GM18526 (cell line): ENCODE measurements around the gene PHF21B.

Experiments
- POLR2A ChIP-seq: IDR thresholded peaks from 3 replicates; pipeline ENCODE4 v1.6.1; 2011; ENCODE audit not compliant: insufficient read length; ENCODE audit errors: extremely low read depth

The PHF21B gene

GRCh38 chr22:44927463-44928135 lies 82.2 kb downstream of the PHF21B start:
- TF ChIP-seq POLR2A = no peak

- TF ChIP-seq POLR2A = no peak
These were observed 83.1 kb downstream of the PHF21B start for GRCh38 chr22:44926491-44927415.

- no peak for TF ChIP-seq POLR2A
These were observed 83.7 kb downstream of the PHF21B start for GRCh38 chr22:44926124-44926475.

- no peak for TF ChIP-seq POLR2A
These were observed 84.2 kb downstream of the PHF21B start for GRCh38 chr22:44925465-44926123.

- TF ChIP-seq POLR2A = no peak
These were observed 85.1 kb downstream of the PHF21B start for GRCh38 chr22:44924710-44925109.

DNA sequence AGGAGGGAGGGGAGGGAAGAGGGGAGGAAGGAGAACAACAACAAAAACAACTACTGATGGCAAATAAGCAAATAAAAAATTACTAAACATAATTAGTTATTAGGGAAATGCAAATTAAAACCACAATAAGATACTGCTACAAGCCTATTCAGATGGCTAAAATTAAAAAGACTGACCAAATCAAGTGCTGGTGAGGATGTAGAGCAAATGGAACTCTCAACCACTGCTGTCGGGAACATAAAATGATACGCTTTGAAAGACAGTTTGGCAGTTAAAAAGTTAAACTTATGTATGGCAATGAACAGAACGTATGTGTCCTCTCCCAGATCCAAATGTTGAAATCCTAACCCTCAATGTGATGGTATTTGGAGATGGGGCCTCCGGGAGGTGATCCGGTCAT lies 85.7 kb downstream of the PHF21B start:
- no peak for TF ChIP-seq POLR2A

- TF ChIP-seq POLR2A = no peak
These were observed 89.6 kb downstream of the PHF21B start for GRCh38 chr22:44920183-44920582.

DNA sequence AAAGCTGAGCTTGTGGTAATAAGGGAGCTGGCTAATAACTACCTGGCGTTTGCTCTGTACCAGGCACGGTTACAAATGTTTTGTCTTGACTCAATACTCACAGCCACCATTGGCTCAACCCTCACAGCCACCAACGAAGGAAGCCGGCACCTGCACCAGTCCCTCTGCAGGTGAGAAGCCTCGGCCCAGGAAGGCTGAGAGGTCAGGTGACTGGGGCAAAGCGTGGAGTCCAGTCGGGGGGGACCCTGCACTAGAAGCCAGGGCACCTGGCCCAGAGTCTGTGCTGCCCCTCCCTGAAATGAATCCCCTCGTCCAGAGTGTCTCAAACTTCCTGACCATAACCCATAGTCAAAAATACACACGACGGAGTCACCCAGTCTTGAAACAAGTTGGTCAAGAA lies 90.1 kb downstream of the PHF21B start:
- TF ChIP-seq POLR2A = no peak

DNA sequence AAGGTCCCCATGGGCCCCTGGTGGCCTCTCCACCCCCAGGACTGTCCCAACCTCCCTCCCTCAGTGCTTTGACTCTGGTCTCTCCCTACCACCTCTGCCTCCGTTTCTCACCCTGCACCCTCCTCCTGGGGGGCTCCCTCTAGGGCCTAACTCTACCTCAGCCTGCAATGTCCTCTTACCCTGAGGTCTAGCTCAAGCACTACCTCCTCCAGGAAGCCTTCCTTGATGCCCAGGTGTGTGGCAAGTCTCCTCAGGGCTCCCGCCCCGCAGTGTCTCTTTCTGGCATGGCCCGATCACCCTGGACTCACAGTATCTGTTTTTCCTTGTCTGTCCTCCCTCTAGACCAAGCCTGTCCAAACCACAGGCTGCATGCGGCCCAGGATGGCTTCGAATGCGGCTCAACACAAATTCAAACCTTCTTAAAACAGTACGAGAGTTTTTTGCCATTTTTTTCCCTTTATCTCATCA lies 90.8 kb downstream of the PHF21B start:
- no peak for TF ChIP-seq POLR2A

DNA sequence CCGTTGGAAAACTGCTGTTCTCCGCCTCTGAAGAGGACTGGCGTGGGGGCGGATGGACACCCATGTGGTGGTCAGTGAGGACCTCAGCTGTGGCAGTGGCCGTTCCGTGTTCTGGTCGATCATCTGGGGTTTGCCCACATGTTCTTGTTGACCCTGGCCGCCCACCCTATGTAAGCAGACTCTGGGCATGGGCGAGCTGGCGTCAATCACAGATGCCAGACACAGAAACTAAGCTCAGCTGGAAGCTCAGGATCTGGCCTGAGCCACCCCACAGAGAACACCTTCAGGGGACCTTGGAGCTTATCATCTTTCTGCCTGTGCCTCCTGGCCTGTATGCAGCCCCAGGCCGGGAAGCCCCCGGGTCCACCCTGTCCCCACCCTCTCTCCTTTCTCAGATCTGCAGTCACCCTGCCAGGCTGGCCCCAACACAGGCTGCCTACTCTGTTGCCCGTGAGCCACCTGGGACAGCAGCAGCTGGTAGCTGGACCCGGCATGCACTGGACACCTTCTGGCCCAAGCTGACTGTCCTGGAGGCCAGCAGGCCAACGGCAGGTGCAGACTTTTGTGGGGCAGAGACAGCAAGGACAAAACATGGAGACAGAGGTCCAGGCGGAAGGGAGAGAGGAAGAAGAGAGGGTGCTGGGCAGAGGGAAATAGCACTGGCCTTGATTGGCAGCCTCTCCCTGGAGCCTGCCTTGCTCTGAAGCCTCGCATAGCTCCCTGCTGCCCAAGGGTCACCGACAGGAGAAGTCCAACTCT lies 91.5 kb downstream of the PHF21B start:
- TF ChIP-seq POLR2A = no peak

GRCh38 chr22:44917372-44918165 lies 92.2 kb downstream of the PHF21B start:
- TF ChIP-seq POLR2A = no peak

DNA sequence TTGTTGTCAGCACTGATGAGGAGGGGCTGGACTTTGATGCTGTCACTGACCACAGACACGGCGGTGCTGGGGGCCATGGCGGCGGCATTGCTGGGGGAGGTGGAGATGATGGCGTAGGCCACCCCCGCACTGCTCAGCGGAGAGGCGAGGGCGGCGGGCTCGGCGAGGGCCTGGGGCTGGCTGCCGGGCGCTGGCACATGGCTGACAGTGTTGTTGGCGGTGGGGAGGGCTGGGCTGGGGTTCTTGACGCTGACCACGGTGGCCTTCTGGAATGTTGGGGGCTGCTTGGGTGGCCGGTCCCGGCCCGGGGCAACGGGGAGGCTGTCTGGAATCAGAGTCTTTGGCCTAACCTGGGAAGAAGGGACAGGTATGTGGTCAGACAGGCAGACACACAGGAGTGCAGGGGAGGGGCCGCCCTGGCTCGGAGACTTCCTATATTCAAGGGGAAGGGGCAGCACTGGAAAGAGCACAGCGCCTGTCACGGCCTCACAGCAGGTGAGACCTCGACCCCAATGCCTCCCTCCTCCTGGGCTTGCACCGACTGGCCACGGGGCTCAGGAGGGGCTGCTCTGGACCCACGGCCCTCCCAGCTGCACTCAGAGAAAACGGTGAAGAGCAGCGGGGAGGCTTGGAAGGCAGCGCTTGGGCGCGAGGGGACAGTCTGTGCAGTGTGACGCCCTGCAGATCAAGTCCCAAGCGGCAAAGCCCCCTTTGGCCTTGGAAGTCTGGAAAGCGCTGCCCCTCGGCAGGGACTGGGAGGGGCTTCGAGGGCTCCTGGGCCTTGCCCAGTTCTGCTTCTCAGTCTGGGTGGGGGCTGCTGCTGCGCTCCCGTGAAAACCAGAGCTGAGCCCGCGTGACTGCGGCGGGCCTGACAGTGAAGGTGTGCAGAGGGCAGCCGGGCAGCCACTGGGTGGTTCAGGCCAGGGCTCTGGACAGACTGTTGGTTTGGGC lies 93.2 kb downstream of the PHF21B start:
- TF ChIP-seq POLR2A = no peak

GRCh38 chr22:44915441-44915840 lies 94.4 kb downstream of the PHF21B start:
- TF ChIP-seq POLR2A = no peak
